GM19238 (cell line): Measurements from ENCODE around the gene SND1.

Source experiments
- DNase-seq: peaks from one replicate; pipeline ENCODE4 v3.0.0; 2011; ENCODE audit warnings: low spot score; ENCODE audit not compliant: insufficient read length

SND1 gene

GRCh38 chr7:127651556-127652332, at the start of gene SND1:
Gene SND1, plus strand, starts transcription at chr7:127652194. Its CDS starts 180 bp downstream, at chr7:127652374.
- DNase-seq: peak; percentile 90

- no peak for DNase-seq
These were observed 43.5 kb upstream of the SND1 start for GRCh38 chr7:127608446-127608845.

GRCh38 chr7:127609297-127609696, 42.7 kb upstream of the SND1 start:
- no peak for DNase-seq

- no peak for DNase-seq
These were observed 39.7 kb upstream of the SND1 start for GRCh38 chr7:127612263-127612662.

GRCh38 chr7:127616724-127617123, 35.3 kb upstream of the SND1 start:
- DNase-seq: no peak

GRCh38 chr7:127618042-127618441, 34.0 kb upstream of the SND1 start, which contains the start of gene PAX4:
Gene PAX4, minus strand, starts transcription at chr7:127618142. Its CDS starts 2,214 bp downstream, at chr7:127615928.
- DNase-seq: no peak

- DNase-seq: no peak
These were observed 33.2 kb upstream of the SND1 start for GRCh38 chr7:127618775-127619174.

GRCh38 chr7:127619681-127620405, 32.2 kb upstream of the SND1 start:
- DNase-seq: no peak

- no peak for DNase-seq
These were observed 31.4 kb upstream of the SND1 start for GRCh38 chr7:127620406-127621233.

- DNase-seq: no peak
These were observed 26.7 kb upstream of the SND1 start for GRCh38 chr7:127625331-127625730.

- DNase-seq: no peak
These were observed 23.5 kb upstream of the SND1 start for GRCh38 chr7:127628445-127628844.

- no peak for DNase-seq
These were observed 22.6 kb upstream of the SND1 start for GRCh38 chr7:127629268-127629854.

- no peak for DNase-seq
These were observed 19.6 kb upstream of the SND1 start for GRCh38 chr7:127632276-127632910.

GRCh38 chr7:127635659-127636285, 16.2 kb upstream of the SND1 start:
- DNase-seq: no peak

GRCh38 chr7:127638197-127638596, 13.8 kb upstream of the SND1 start:
- no peak for DNase-seq

- DNase-seq: no peak
These were observed 7.5 kb upstream of the SND1 start for GRCh38 chr7:127644484-127644883.

- no peak for DNase-seq
These were observed 4.4 kb upstream of the SND1 start for GRCh38 chr7:127647636-127648035.

GRCh38 chr7:127648986-127649385, 3.0 kb upstream of the SND1 start:
- no peak for DNase-seq

- no peak for DNase-seq
These were observed 993 bp upstream of the SND1 start for GRCh38 chr7:127650847-127651555.
